Hepatocyte (in vitro differentiated cells): ENCODE measurements around the gene GNG11. TPM values are rescaled to one million over a fixed set of nuclear protein-coding genes. Genes with fewer than 3 reads are reported as not detected.

ENCODE experiments used
- DNase-seq: peaks from one replicate; pipeline ENCODE4 v3.0.0-alpha.2; 2016; ENCODE audit warnings: low spot score
- H2AFZ ChIP-seq: fragments of 200-600 bp; sonication (generic); 2 replicates; pipeline ENCODE4 v1.6.0; 2016; ENCODE audit warnings: antibody characterized with exemption, mild to moderate bottlenecking
- H3K27ac ChIP-seq: fragments of 200-600 bp; sonication (generic); 2 replicates; pipeline ENCODE4 v1.5.1; 2016; ENCODE audit warnings: mild to moderate bottlenecking
- H3K27me3 ChIP-seq: fragments of 200-600 bp; sonication (generic); 2 replicates; pipeline ENCODE4 v1.6.1; 2016
- H3K36me3 ChIP-seq: fragments of 200-600 bp; sonication (generic); replicated peaks from 2 replicates; pipeline ENCODE4 v1.5.1; 2016; ENCODE audit warnings: low read depth; ENCODE audit not compliant: insufficient read depth
- H3K4me1 ChIP-seq: fragments of 200-600 bp; sonication (generic); 2 replicates; pipeline ENCODE4 v1.5.1; 2016; ENCODE audit warnings: mild to moderate bottlenecking, moderate library complexity; ENCODE audit not compliant: insufficient read depth
- H3K4me2 ChIP-seq: fragments of 200-600 bp; sonication (generic); 2 replicates; pipeline ENCODE4 v1.6.0; 2016
- H3K4me3 ChIP-seq: fragments of 200-600 bp; sonication (generic); 2 replicates; pipeline ENCODE4 v1.5.1; 2016; ENCODE audit warnings: mild to moderate bottlenecking
- H3K79me2 ChIP-seq: fragments of 200-600 bp; sonication (generic); 2 replicates; pipeline ENCODE4 v1.6.0; 2017; ENCODE audit warnings: mild to moderate bottlenecking
- H3K9me2 ChIP-seq: fragments of 200-600 bp; sonication (generic); replicated peaks from 2 replicates; pipeline ENCODE4 v1.6.0; 2017; ENCODE audit warnings: mild to moderate bottlenecking; ENCODE audit not compliant: insufficient read depth
- H3K9me3 ChIP-seq: fragments of 200-600 bp; sonication (generic); 2 replicates; pipeline ENCODE4 v1.5.1; 2016; ENCODE audit warnings: low read depth, mild to moderate bottlenecking
- H4K20me1 ChIP-seq: fragments of 200-600 bp; sonication (generic); 2 replicates; pipeline ENCODE4 v1.6.0; 2016; ENCODE audit warnings: mild to moderate bottlenecking; ENCODE audit not compliant: insufficient read depth, poor library complexity, severe bottlenecking
- CTCF ChIP-seq: fragments of 200-600 bp; sonication (generic); IDR thresholded peaks from 2 replicates; pipeline ENCODE4 v1.5.1; 2016; ENCODE audit warnings: antibody characterized with exemption, mild to moderate bottlenecking; ENCODE audit not compliant: poor library complexity
- EZH2 ChIP-seq: fragments of 200-600 bp; sonication (generic); IDR thresholded peaks from 2 replicates; pipeline ENCODE4 v1.6.1; 2016; ENCODE audit warnings: antibody characterized with exemption, mild to moderate bottlenecking, borderline replicate concordance
- EZH2phosphoT487 ChIP-seq: fragments of 200-600 bp; sonication (generic); IDR thresholded peaks from one replicate; pipeline ENCODE4 v1.6.1; 2018; ENCODE audit warnings: antibody characterized with exemption, mild to moderate bottlenecking, low read depth, moderate library complexity; ENCODE audit not compliant: unreplicated experiment, severe bottlenecking
- WGBS: methylation state at CpG from one replicate; pipeline ENCODE4 v1.1.6; 2016; ENCODE audit warnings: low lambda C conversion rate; ENCODE audit errors: missing lambda C conversion rate; 5-methylcytosine and 5-hydroxymethylcytosine counted together
- polyA plus RNA-seq: library from polyadenylated mRNA; unstranded; fragments of >200 nt; fragmentation: Nextera tagmentation; extraction: Ambion mirVana; gene quantifications from 2 replicates; pipeline ENCODE4 v1.2.1, GENCODE V29; 2016
- total RNA-seq: library from RNA; depleted of rRNA; stranded (reverse); fragments of >200 nt; gene quantifications from 2 replicates; pipeline ENCODE4 v1.2.3, GENCODE V29; 2014

Gene GNG11
- total and polyA plus RNA-seq, 2 experiments from 2014 or later = 11.2 to 18.0 TPM

- no peaks in the 10 kb centered on the region for H4K20me1 ChIP-seq
- no peak overlapping the region for H2AFZ ChIP-seq
- no peaks in the 10 kb centered on the region for H3K4me1 ChIP-seq
- no peaks in the 10 kb centered on the region for H3K9me3 ChIP-seq
- no peaks in the 10 kb centered on the region for H3K36me3 ChIP-seq
- DNase-seq = no peak
- H3K27ac ChIP-seq = no peak overlapping the region
- TF ChIP-seq CTCF = no peak
- no peak for TF ChIP-seq EZH2phosphoT487
- no peak for TF ChIP-seq EZH2
- no peak overlapping the region for H3K4me2 ChIP-seq
- H3K27me3 ChIP-seq = no peaks in the 10 kb centered on the region
- H3K9me2 ChIP-seq = no peaks in the 10 kb centered on the region
- WGBS = 58% methylated on average over 1 of the region's 1 CpG
- H3K79me2 ChIP-seq = no peaks in the 10 kb centered on the region
- no peak overlapping the region for H3K4me3 ChIP-seq
Observed at GRCh38 chr7:93948106-93948505, 26.6 kb downstream of the GNG11 start.

GRCh38 chr7:93948873-93949272 is 27.3 kb downstream of the GNG11 start:
- WGBS = 69% methylated on average over 1 of the region's 2 CpGs
- Histone ChIP-seq H2AFZ (no peak overlapping the region), H3K4me1 (no peaks in the 10 kb centered on the region), H3K4me3 (no peak overlapping the region), H3K9me3 (no peaks in the 10 kb centered on the region), H3K79me2 (no peaks in the 10 kb centered on the region), H3K36me3 (no peaks in the 10 kb centered on the region), H3K27ac (no peak overlapping the region), H3K9me2 (no peaks in the 10 kb centered on the region), H3K4me2 (no peak overlapping the region), H4K20me1 (no peaks in the 10 kb centered on the region), H3K27me3 (no peaks in the 10 kb centered on the region)
- no peak for DNase-seq
- TF ChIP-seq CTCF (no peak), EZH2 (no peak), EZH2phosphoT487 (no peak)

- Histone ChIP-seq H4K20me1 (no peaks in the 10 kb centered on the region), H3K9me2 (no peaks in the 10 kb centered on the region), H3K36me3 (no peaks in the 10 kb centered on the region), H3K4me2 (no peak overlapping the region), H2AFZ (no peak overlapping the region), H3K27me3 (no peaks in the 10 kb centered on the region), H3K79me2 (no peaks in the 10 kb centered on the region), H3K4me3 (no peak overlapping the region), H3K9me3 (no peaks in the 10 kb centered on the region), H3K27ac (no peak overlapping the region), H3K4me1 (no peaks in the 10 kb centered on the region)
- no peak for TF ChIP-seq EZH2phosphoT487
- TF ChIP-seq CTCF = no peak
- TF ChIP-seq EZH2 = no peak
- WGBS = 57% methylated on average over 1 of the region's 1 CpG
- peak; percentile 9 for DNase-seq
Observed at GRCh38 chr7:93949423-93949822, 27.9 kb downstream of the GNG11 start.

- Histone ChIP-seq H3K27me3 (no peaks in the 10 kb centered on the region), H3K27ac (no peak overlapping the region), H2AFZ (no peak overlapping the region), H3K36me3 (no peaks in the 10 kb centered on the region), H3K4me3 (no peak overlapping the region), H3K4me1 (no peaks in the 10 kb centered on the region), H3K4me2 (no peak overlapping the region), H3K9me3 (no peaks in the 10 kb centered on the region), H3K9me2 (no peaks in the 10 kb centered on the region), H4K20me1 (no peaks in the 10 kb centered on the region), H3K79me2 (no peaks in the 10 kb centered on the region)
- WGBS = 95% methylated on average over 2 of the region's 2 CpGs
- DNase-seq = no peak
- TF ChIP-seq EZH2phosphoT487 (no peak), EZH2 (no peak), CTCF (no peak)
Observed at GRCh38 chr7:93955304-93955703, 33.8 kb downstream of the GNG11 start.
